ENCODE data around the gene FLNB. TPM values are rescaled to one million over a fixed set of nuclear protein-coding genes. Genes with fewer than 3 reads are reported as not detected.

Gene FLNB
- total RNA-seq, 1 donor from 2014 or later, result 34.8 TPM

DNA sequence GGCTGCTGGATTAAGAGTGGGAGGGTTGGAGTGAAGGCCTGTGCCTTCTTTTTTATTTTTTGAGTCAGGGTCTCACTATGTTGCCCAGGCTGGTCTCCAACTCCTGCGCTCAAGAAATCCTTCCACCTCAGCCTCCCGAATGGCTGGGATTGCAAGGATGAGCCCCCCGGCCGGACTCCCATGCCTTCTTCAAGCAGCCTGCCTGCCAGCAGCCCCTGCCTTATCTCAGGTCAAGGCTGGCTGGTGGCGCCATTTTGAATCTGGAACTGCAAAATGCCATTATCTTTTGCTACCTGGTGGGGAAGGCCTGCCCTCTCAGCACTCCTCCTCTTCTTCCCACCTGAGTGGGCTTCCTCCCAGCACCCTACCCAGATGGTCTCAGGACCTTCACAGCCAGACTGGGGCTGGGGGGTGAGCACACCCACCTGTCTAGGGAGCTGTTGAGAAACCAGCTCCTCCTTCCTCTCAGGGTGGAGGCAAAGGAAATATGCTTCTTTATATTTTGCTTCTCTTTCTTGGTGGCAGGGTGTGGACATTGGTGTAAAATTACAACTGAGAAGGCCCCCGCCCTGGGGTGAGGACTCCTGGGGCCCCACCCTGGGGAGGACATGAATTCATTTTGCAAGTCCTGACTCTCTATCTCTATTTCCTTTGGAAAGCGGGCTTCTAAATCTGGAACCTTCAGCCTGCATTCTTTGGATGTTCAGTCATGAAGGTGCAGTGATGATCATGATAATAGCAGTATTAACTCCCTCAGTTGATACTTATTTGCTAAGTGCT lies 7.7 kb upstream of the FLNB start:
- Histone ChIP-seq H3K27ac (replicated peaks) (no peak overlapping the region), H3K27me3 (ENCODE audit: low read depth) (no peaks in the 10 kb centered on the region), H3K4me1 (peaks cover 24% of the 10 kb centered on the region), H3K36me3 (no peaks in the 10 kb centered on the region), H3K4me3 (no peak overlapping the region), H3K9me3 (replicated peaks) (no peaks in the 10 kb centered on the region)
- TF ChIP-seq, protein P1, sequence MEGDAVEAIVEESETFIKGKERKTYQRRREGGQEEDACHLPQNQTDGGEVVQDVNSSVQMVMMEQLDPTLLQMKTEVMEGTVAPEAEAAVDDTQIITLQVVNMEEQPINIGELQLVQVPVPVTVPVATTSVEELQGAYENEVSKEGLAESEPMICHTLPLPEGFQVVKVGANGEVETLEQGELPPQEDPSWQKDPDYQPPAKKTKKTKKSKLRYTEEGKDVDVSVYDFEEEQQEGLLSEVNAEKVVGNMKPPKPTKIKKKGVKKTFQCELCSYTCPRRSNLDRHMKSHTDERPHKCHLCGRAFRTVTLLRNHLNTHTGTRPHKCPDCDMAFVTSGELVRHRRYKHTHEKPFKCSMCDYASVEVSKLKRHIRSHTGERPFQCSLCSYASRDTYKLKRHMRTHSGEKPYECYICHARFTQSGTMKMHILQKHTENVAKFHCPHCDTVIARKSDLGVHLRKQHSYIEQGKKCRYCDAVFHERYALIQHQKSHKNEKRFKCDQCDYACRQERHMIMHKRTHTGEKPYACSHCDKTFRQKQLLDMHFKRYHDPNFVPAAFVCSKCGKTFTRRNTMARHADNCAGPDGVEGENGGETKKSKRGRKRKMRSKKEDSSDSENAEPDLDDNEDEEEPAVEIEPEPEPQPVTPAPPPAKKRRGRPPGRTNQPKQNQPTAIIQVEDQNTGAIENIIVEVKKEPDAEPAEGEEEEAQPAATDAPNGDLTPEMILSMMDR (IDR thresholded peaks at IDR 0.05; ENCODE audit: borderline replicate concordance), result no peak
- intact Hi-C loops (cut with micrococcal nuclease), result no loop called here
- DNase-seq, result no peak

DNA sequence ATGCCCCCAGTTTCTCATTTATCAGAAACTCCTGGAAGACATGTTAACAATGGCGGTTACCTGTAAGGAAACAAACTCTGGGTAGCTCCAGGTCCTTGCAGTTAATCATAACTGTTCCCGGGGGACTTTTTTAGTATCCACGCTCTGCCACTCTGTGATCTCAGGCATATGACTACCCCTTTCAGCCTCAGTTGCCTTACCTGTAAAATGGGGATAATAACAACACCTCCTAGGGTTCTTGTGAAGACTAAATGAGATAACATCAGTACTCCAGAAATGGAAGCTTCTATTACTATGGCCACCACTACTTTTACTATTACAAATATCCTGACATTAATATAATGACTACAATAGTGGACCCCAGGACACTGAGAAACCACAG lies 7.1 kb upstream of the FLNB start:
- Histone ChIP-seq H3K4me3 (no peak overlapping the region), H3K27me3 (ENCODE audit: low read depth) (no peaks in the 10 kb centered on the region), H3K36me3 (no peaks in the 10 kb centered on the region), H3K4me1 (peaks cover 24% of the 10 kb centered on the region), H3K27ac (replicated peaks) (no peak overlapping the region), H3K9me3 (replicated peaks) (no peaks in the 10 kb centered on the region)
- intact Hi-C loops (cut with micrococcal nuclease), result no loop called here
- TF ChIP-seq, protein P1 (IDR thresholded peaks at IDR 0.05; ENCODE audit: borderline replicate concordance), result no peak
- DNase-seq, result no peak

DNA sequence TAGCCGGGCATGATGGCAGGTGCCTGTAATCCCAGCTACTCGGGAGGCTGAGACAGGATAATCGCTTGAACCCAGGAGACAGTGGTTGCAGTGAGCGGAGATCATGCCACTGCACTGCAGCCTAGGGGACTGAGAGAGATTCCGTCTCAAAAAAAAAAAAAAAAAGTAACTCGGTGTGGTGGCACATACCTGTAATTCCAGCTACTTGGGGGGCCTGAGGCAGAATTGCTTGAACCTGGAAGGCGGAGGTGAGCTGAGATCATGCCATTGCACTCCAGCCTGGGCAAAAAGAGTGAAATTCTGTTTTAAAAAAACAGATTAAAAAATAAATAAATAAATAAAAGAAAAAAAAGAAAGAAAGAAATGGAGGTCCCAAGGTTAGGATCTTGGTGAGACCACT lies 6.2 kb upstream of the FLNB start:
- Histone ChIP-seq H3K27ac (replicated peaks) (no peak overlapping the region), H3K4me1 (peaks cover 24% of the 10 kb centered on the region), H3K36me3 (no peaks in the 10 kb centered on the region), H3K27me3 (ENCODE audit: low read depth) (no peaks in the 10 kb centered on the region), H3K9me3 (replicated peaks) (no peaks in the 10 kb centered on the region), H3K4me3 (no peak overlapping the region)
- TF ChIP-seq, protein P1 (IDR thresholded peaks at IDR 0.05; ENCODE audit: borderline replicate concordance), result no peak
- DNase-seq, result no peak
- intact Hi-C loops (cut with micrococcal nuclease), result no loop called here

DNA sequence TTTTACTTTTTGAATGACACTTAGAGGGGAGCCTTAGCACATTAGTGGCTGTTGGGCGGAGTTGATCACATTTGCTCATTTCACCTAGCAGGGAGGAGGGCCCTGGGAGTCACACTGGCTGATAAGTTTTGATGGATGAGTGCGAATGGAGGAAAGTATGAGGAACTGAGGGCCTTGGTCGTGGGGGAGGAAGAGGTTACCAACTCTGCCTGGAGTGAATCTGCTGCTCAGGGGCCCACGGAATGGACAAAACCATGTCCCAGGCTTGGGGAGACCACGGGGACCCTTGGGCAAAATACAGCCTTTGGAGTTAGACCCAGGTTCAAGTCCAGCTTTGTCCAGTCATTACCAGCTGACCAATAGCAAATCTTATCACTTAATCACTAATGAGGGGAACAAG lies 5.1 kb upstream of the FLNB start:
- Histone ChIP-seq H3K27ac (replicated peaks) (no peak overlapping the region), H3K36me3 (no peaks in the 10 kb centered on the region), H3K9me3 (replicated peaks) (no peaks in the 10 kb centered on the region), H3K27me3 (ENCODE audit: low read depth) (no peaks in the 10 kb centered on the region), H3K4me1 (peaks cover 21% of the 10 kb centered on the region), H3K4me3 (no peak overlapping the region)
- intact Hi-C loops (cut with micrococcal nuclease), result no loop called here
- TF ChIP-seq, protein P1 (IDR thresholded peaks at IDR 0.05; ENCODE audit: borderline replicate concordance), result no peak
- DNase-seq, result no peak

GRCh38 chr3:58004973-58005372 lies 3.2 kb upstream of the FLNB start:
- Histone ChIP-seq H3K9me3 (replicated peaks) (no peaks in the 10 kb centered on the region), H3K36me3 (no peaks in the 10 kb centered on the region), H3K4me3 (no peak overlapping the region), H3K27ac (replicated peaks) (no peak overlapping the region), H3K27me3 (ENCODE audit: low read depth) (no peaks in the 10 kb centered on the region), H3K4me1 (peaks cover 26% of the 10 kb centered on the region)
- intact Hi-C loops (cut with micrococcal nuclease), result no loop called here
- TF ChIP-seq, protein P1 (IDR thresholded peaks at IDR 0.05; ENCODE audit: borderline replicate concordance), result no peak
- DNase-seq, result no peak

All from left ventricle myocardium inferior (tissue), 1 donor.